K562 (cell line): Measurements from ENCODE around the gene PCSK2. TPM values are rescaled to one million over a fixed set of nuclear protein-coding genes. Genes with fewer than 3 reads are reported as not detected.

ENCODE experiments used
- ATAC-seq: fragments of 200-7000 bp; cut with Tn5 transposase; 3 replicates; pipeline ENCODE4 v1.9.1; 2020; ENCODE audit warnings: moderate library complexity
- BruUV-seq: library from RNA; stranded (reverse); fragments of 400-500 nt; replicated peaks from 2 replicates; lab custom pipeline; 2021; lab: Mats Ljungman, UMichigan
- CTCF ChIA-PET: fragments of 300-600 bp; formaldehyde crosslinking; extraction: SDS; loops from one replicate; lab custom pipeline; 2021; ENCODE audit warnings: low intra/inter-chr PET ratio; lab: Yijun Ruan, JAX
- POLR2A ChIA-PET: fragments of 300-600, 350-650 bp; sonication (Branson Sonifier 250); formaldehyde crosslinking; extraction: SDS; loops from one replicate; lab custom pipeline; 2021; ENCODE audit warnings: antibody characterized with exemption, inconsistent platforms; lab: Yijun Ruan, JAX
- DNase-seq, 4 experiments: peaks; one replicate each; pipeline versions ENCODE4 v3.0.0 to v3.0.0-alpha.2; 2011 to 2018; ENCODE audit warnings: low spot score in 3 of 4, mixed read lengths in 3 of 4; ENCODE audit errors: extremely low read depth in 1 of 4
- FAIRE-seq: peaks from 2 replicates; lab custom pipeline; 2011; peaks lifted over from hg19 to GRCh38; lab: Jason Lieb, UNC
- H2AFZ ChIP-seq: 2 replicates; pipeline ENCODE4 v1.6.0; 2011; ENCODE audit warnings: low read depth, low read length, control low read depth, inconsistent platforms
- H3K27ac ChIP-seq: fragments of 200-600 bp; 3 replicates; pipeline ENCODE4 v1.8.0; 2011; ENCODE audit warnings: low read depth, mild to moderate bottlenecking, control low read depth, inconsistent platforms, low read length, moderate library complexity, mixed read lengths; ENCODE audit errors: extremely low read depth
- H3K27me3 ChIP-seq, 2 experiments: fragments of 300-600 bp in 1 of 2; 2 replicates in 1 of 2; 3 replicates in 1 of 2; pipeline versions ENCODE4 v1.6.0 to v1.8.0; 2011; ENCODE audit warnings: inconsistent platforms in 2 of 2, low read length in 2 of 2, mild to moderate bottlenecking in 1 of 2, mixed read lengths in 1 of 2, moderate library complexity in 1 of 2; ENCODE audit not compliant: control insufficient read depth in 2 of 2, insufficient read depth in 2 of 2
- H3K36me3 ChIP-seq: fragments of 300-600 bp; 3 replicates; pipeline ENCODE4 v1.8.0; 2011; ENCODE audit warnings: mild to moderate bottlenecking, low read length, inconsistent platforms; ENCODE audit not compliant: control insufficient read depth, insufficient read depth
- H3K4me1 ChIP-seq, 2 experiments: fragments of 200-600 bp in 1 of 2; replicated peaks in 1 of 2; 2 replicates in 1 of 2; 3 replicates in 1 of 2; pipeline versions ENCODE4 v1.5.1 to v1.8.0; 2011; ENCODE audit warnings: inconsistent platforms in 2 of 2, low read length in 2 of 2, mild to moderate bottlenecking in 1 of 2, mixed read lengths in 1 of 2, moderate library complexity in 1 of 2; ENCODE audit not compliant: control insufficient read depth in 2 of 2, insufficient read depth in 2 of 2
- H3K4me2 ChIP-seq: 2 replicates; pipeline ENCODE4 v1.6.1; 2011; ENCODE audit warnings: low read length, control low read depth, inconsistent platforms, mixed read lengths; ENCODE audit not compliant: insufficient read depth
- H3K4me3 ChIP-seq: fragments of 200-600 bp; sonication (generic), shearing (Covaris generic); 2 replicates; pipeline ENCODE4 v1.5.1; 2016; ENCODE audit warnings: control low read depth, inconsistent platforms
- H3K79me2 ChIP-seq: fragments of 200-600 bp; 3 replicates; pipeline ENCODE4 v1.8.0; 2011; ENCODE audit warnings: low read length, inconsistent platforms; ENCODE audit not compliant: control insufficient read depth, insufficient read depth
- H3K9ac ChIP-seq, 2 experiments: 2 replicates each; pipeline versions ENCODE4 v1.6.0 to v1.6.1; 2011; ENCODE audit warnings: low read depth in 2 of 2, low read length in 2 of 2, control low read depth in 1 of 2, inconsistent platforms in 1 of 2, mild to moderate bottlenecking in 1 of 2, mixed read lengths in 1 of 2; ENCODE audit not compliant: insufficient read depth in 1 of 2
- H3K9me1 ChIP-seq: one replicate; pipeline ENCODE4 v1.6.0; 2011; ENCODE audit warnings: inconsistent platforms, mild to moderate bottlenecking, low read length, moderate library complexity; ENCODE audit not compliant: control insufficient read depth, insufficient read depth
- H3K9me3 ChIP-seq: replicated peaks from 2 replicates; pipeline ENCODE4 v1.5.1; 2011; ENCODE audit warnings: low read depth, low read length, inconsistent platforms; ENCODE audit not compliant: control insufficient read depth, insufficient read depth
- H4K20me1 ChIP-seq: replicated peaks from 2 replicates; pipeline ENCODE4 v1.6.1; 2011; ENCODE audit warnings: low read length, inconsistent platforms, mixed read lengths; ENCODE audit not compliant: control insufficient read depth, insufficient read depth
- ATF6 ChIP-seq: sonication (generic); formaldehyde crosslinking; IDR thresholded peaks from 2 replicates; pipeline ENCODE4 v1.4.0; 2020; ENCODE audit warnings: mild to moderate bottlenecking, missing genetic modification reagents
- MTA3 ChIP-seq: fragments of 450-650 bp; formaldehyde crosslinking; IDR thresholded peaks from 2 replicates; pipeline ENCODE4 v1.6.1; 2017; ENCODE audit warnings: mild to moderate bottlenecking, borderline replicate concordance
- SREBF1 ChIP-seq: fragments of 150-350 bp; IDR thresholded peaks from 2 replicates; pipeline ENCODE4 v1.6.1; 2014; ENCODE audit warnings: antibody characterized with exemption, low read depth, low read length, borderline replicate concordance
- ZC3H8 ChIP-seq: fragments of 450-650 bp; IDR thresholded peaks from 2 replicates; pipeline ENCODE4 v1.6.1; 2017
- ZNF436 ChIP-seq: fragments of 250-450, 450-650 bp; sonication (Bioruptor Pico); formaldehyde crosslinking; IDR thresholded peaks from 2 replicates; pipeline ENCODE4 v1.7.0; 2020; ENCODE audit warnings: mild to moderate bottlenecking
- WGBS: fragments of 100-300 bp; shearing (Covaris generic); methylation state at CpG from one replicate; pipeline ENCODE4 v1.1.6; 2016; ENCODE audit warnings: low coverage, mixed read lengths; ENCODE audit not compliant: insufficient coverage; ENCODE audit errors: missing lambda C conversion rate; 5-methylcytosine and 5-hydroxymethylcytosine counted together
- in situ Hi-C: fragments of 300-500 bp; cut with MboI; formaldehyde crosslinking; loops from 4 replicates; pipeline ENCODE4 v1.15.0; 2018; ENCODE audit warnings: inconsistent platforms, mixed read lengths
- intact Hi-C: fragments of 100-400 bp; cut with micrococcal nuclease; formaldehyde crosslinking; loops from 2 replicates; pipeline ENCODE4 v1.14.2; 2022
- polyA plus RNA-seq, 8 experiments: library from polyadenylated mRNA; depleted of rRNA in 4 of 8; stranded (reverse) in 5 of 8; unstranded in 3 of 8; fragments of >200 nt; fragmentation: Nextera tagmentation in 2 of 8; fragmentation: Illumina TruSeq in 1 of 8; extraction: Ambion mirVana in 2 of 8; extraction: Trizol in 1 of 8; gene quantifications; 2 replicates each; pipeline versions ENCODE4 v1.2.1 to v1.2.3, GENCODE V29; 2011 to 2014; ENCODE audit warnings: inconsistent platforms in 1 of 8, missing spikeins in 1 of 8
- total RNA-seq, 7 experiments: library from RNA; depleted of rRNA in 6 of 7; stranded (reverse); fragments of >200 nt in 6 of 7; fragmentation: Illumina TruSeq in 2 of 7; extraction: Trizol in 2 of 7; gene quantifications; 2 replicates each; pipeline versions ENCODE4 v1.2.1 to v1.2.3, GENCODE V29; 2011 to 2021; ENCODE audit warnings: low replicate concordance in 1 of 7

The PCSK2 gene
- total and polyA plus RNA-seq, 9 of the 15 experiments (the other 6 are each of a cell fraction or from before 2014, with no cell fraction given), result 0.04 to 0.07 (median 0.05) TPM; not detected in 6

- Histone ChIP-seq H4K20me1 (no peaks in the 10 kb centered on the region), H3K4me3 (no peak overlapping the region), H3K36me3 (no peaks in the 10 kb centered on the region), H3K9me3 (no peaks in the 10 kb centered on the region), H3K27ac (no peak overlapping the region), H2AFZ (no peak overlapping the region), H3K9me1 (no peaks in the 10 kb centered on the region), H3K79me2 (no peaks in the 10 kb centered on the region), H3K4me2 (no peak overlapping the region), H3K4me1 (no peaks in the 10 kb centered on the region), H3K9ac (no peak overlapping the region), H3K27me3 (no peaks in the 10 kb centered on the region)
- intact Hi-C loops, result no loop called here
- POLR2A ChIA-PET, result interaction anchor here (0.6 kb wide), 2 partner anchors 94 to 106 kb away, joined by 4 read pairs; no protein-coding TSS in a partner anchor
- 0% methylated on average over 3 of the region's 5 CpGs for WGBS
- in situ Hi-C loops, result no loop called here
- FAIRE-seq, result no peak
- TF ChIP-seq MTA3 (no peak), ZNF436 (CRISPR knock-in tag) (no peak), ZC3H8 (no peak), SREBF1 (no peak), ATF6 (CRISPR knock-in tag) (no peak)
- DNase-seq, result no peak
- ATAC-seq, result no peak
- no TSS peak for BruUV-seq
- CTCF ChIA-PET, result no interaction called here
Observed at GRCh38 chr20:17374086-17374485, 147.2 kb downstream of the PCSK2 start.
